ENCODE measurements around the gene IL6ST. TPM values are rescaled to one million over a fixed set of nuclear protein-coding genes. Genes with fewer than 3 reads are reported as not detected.
A peak's percentile ranks its signal among the peaks of the same experiment; 100 is the strongest.

IL6ST gene
- total RNA-seq, 2 donors from 2014 or later, result 52.7 to 55.4 TPM

DNA sequence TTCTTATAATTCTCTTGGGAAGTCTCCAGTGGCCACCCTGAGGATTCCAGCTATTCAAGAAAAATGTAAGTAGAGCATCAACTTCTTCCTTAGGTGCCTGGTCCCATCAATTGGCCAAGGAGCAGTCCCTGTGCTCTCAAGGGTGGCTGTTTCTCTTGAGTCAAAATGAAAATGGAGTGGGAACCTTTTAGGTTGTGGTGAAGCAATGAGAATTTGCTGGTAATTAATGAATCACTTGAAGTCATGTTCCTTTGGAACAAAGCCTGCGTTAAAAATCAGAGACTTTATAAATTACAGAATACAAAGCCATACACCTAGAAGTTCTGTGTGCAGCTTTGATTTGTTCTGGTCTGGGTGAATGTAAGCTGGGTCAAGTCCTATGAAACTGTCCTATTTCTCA, 94.7 kb downstream of the IL6ST start:
- ATAC-seq (no peak), DNase-seq (ENCODE audit: low spot score) (no peak)
- Mint-ChIP-seq H3K9me3 (no peaks in the 10 kb centered on the region), H3K27me3 (peaks cover 14 to 28% of the 10 kb centered on the region in 2 donors), H3K27ac (no peak overlapping the region), H3K4me1 (ENCODE audit: low read depth in 2 of 2) (peaks cover 33 to 35% of the 10 kb centered on the region in 2 donors), H3K4me3 (no peak overlapping the region), H3K36me3 (no peaks in the 10 kb centered on the region)

DNA sequence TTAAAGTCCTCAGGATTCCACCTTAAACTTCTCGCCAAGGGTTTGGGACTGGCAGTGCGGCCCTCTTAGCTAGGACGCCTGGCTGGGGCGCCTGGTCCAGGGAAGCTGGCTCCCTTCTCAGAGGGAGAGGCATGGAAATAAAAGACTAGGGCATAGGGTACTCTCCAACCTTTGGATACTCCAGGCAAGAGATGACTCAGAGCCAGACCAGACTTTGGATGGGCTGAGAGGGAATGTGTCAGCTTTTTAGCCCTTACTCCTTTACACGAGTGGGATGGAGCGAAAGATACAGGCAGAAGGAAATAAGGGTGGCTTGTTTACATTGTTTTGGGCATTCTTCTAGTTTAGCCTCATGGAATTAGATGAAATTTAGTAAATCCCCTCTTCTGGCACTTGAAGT, 95.4 kb downstream of the IL6ST start:
- no peak for DNase-seq (ENCODE audit: low spot score)
- peaks cover 14 to 28% of the 10 kb centered on the region in 2 donors for H3K27me3 Mint-ChIP-seq
- no peak overlapping the region for H3K27ac Mint-ChIP-seq
- H3K4me3 Mint-ChIP-seq, result no peak overlapping the region
- ATAC-seq, result no peak
- peaks cover 31 to 35% of the 10 kb centered on the region in 2 donors for H3K4me1 Mint-ChIP-seq (ENCODE audit: low read depth in 2 of 2)
- no peaks in the 10 kb centered on the region for H3K9me3 Mint-ChIP-seq
- H3K36me3 Mint-ChIP-seq, result no peaks in the 10 kb centered on the region

DNA sequence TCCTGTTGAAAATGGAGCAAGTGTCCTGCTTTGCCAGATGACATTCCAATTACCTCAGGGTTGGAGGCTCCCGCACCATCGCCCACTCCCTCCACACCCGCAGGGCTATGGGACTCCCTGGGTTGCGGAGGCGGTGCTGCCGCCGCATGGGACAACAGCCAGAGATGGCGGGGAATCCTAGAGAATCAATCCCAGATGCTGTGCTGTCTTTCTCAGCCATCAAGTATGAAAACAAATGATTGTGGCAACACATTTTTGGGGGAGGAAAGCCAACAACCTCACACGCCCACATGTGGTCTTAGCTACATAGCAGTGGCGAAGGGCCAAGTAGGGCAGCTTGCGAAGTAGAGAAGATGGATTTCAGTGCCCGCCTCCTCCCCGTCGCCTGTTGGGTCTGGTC, 96.9 kb downstream of the IL6ST start:
- no peaks in the 10 kb centered on the region for H3K36me3 Mint-ChIP-seq
- H3K27ac Mint-ChIP-seq, result no peak overlapping the region
- no peaks in the 10 kb centered on the region for H3K9me3 Mint-ChIP-seq
- peak; percentile 63 to 69 for ATAC-seq
- peaks cover 14 to 29% of the 10 kb centered on the region in 2 donors for H3K27me3 Mint-ChIP-seq
- peaks cover 19 to 23% of the 10 kb centered on the region in 2 donors for H3K4me1 Mint-ChIP-seq (ENCODE audit: low read depth in 2 of 2)
- peak overlapping the region; percentile 2 for H3K4me3 Mint-ChIP-seq
- no peak for DNase-seq (ENCODE audit: low spot score)

DNA sequence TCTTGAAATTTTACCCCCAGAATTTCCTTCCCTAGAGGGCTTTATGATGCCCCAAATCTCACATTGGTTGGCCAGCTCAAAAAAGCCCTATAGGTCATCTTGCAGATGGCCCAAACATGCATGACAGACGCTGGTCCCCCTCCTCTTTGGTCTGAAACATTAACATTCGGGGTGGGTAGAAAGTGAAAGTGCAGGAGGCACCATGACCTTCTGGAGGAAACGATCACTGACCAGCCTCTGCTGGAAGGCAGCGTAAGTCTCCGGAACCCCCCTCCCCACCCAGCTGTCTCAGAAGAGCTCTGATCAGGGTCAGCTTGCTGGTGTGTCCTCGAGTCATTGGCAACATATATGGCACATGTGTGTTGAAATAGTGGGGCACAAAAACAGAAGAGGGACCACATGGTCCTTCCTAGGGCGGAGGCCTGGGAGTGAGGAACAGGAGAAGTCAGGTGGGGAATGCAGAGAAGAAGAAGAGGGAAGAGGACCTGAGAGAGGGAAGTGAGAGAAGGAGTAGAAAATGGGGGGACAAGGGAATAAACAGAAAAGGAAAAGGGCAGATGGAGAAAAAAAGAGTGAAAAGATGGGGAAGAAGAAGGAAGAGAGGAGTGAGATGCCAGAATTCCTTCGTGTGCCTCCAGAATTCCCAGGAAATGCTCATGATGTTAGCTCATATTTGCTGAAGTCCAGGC, 97.4 kb downstream of the IL6ST start:
- ATAC-seq (no peak), DNase-seq (ENCODE audit: low spot score) (no peak)
- Mint-ChIP-seq H3K4me3 (peak overlapping the region; percentile 2), H3K27me3 (peaks cover 14 to 34% of the 10 kb centered on the region in 2 donors), H3K27ac (no peak overlapping the region), H3K9me3 (no peaks in the 10 kb centered on the region), H3K36me3 (no peaks in the 10 kb centered on the region), H3K4me1 (ENCODE audit: low read depth in 2 of 2) (peaks cover 14 to 18% of the 10 kb centered on the region in 2 donors)

DNA sequence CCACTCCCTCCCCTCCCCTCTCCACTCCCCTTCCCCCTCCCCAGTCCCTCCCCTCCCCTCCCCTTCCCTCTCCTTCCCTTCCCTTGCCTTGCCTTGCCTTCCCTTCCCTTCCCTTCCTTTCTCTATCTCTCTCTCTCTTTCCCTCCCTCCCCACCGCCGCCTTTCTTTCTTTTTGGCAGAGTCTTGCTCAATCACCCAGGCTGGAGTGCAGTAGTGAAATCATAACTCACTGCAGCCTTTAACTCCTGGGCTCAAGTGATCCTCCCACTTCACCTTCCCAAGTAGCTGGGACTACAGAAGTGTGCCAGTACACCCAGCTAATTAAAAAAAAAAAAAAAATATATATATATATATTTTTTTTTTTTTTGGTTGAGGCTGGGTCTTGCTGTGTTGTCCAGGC, 98.1 kb downstream of the IL6ST start:
- H3K9me3 Mint-ChIP-seq, result no peaks in the 10 kb centered on the region
- H3K4me1 Mint-ChIP-seq (ENCODE audit: low read depth in 2 of 2), result peaks cover 14 to 18% of the 10 kb centered on the region in 2 donors
- no peak overlapping the region for H3K27ac Mint-ChIP-seq
- no peak for ATAC-seq
- no peak overlapping the region for H3K4me3 Mint-ChIP-seq
- DNase-seq (ENCODE audit: low spot score), result no peak
- H3K27me3 Mint-ChIP-seq, result peaks cover 14 to 34% of the 10 kb centered on the region in 2 donors
- H3K36me3 Mint-ChIP-seq, result no peaks in the 10 kb centered on the region

DNA sequence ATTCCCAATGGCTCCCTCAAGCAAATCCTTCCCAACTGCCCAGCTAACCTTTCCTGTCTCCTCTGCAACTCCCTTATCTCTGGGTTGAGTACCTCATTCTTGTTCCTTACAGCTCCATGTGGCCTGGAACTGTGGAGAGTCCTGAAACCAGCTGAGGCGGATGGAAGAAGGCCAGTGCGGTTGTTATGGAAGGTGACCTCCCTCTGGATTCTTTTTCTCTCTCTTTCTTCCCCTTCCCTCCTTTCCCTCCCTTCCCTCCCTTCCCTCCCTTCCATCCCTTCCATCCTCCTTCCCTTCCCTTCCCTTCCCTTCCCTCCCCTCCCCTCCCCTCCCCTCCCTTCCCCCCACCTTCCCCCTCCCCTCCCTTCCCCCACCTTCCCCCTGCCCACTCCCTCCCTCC, 98.5 kb downstream of the IL6ST start:
- Mint-ChIP-seq H3K36me3 (no peaks in the 10 kb centered on the region), H3K27ac (no peak overlapping the region), H3K9me3 (no peaks in the 10 kb centered on the region), H3K4me3 (no peak overlapping the region), H3K27me3 (peaks cover 17 to 33% of the 10 kb centered on the region in 2 donors), H3K4me1 (ENCODE audit: low read depth in 2 of 2) (peaks cover 14 to 18% of the 10 kb centered on the region in 2 donors)
- ATAC-seq, result no peak
- no peak for DNase-seq (ENCODE audit: low spot score)

DNA sequence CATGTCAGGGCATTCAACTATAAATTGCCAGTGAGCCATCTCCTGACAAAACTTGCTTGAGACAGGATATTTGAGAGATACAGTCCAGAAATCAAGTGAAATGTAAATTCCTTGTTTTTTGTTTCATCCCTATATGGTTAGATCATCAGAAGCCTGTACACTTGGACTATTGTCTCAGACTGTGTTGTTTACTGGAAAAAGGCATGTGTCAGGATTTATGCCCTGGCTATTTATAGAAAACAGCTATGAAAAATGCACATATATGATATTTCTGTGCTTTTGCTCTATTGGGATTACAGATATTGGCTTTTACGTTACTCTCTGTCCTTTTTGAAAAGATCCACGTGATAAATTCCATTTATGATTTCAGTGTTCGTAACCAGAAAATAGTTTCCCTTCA, 99.4 kb downstream of the IL6ST start:
- Mint-ChIP-seq H3K4me1 (ENCODE audit: low read depth in 2 of 2) (peaks cover 12 to 14% of the 10 kb centered on the region in 2 donors), H3K4me3 (no peak overlapping the region), H3K27ac (no peak overlapping the region), H3K9me3 (no peaks in the 10 kb centered on the region), H3K36me3 (no peaks in the 10 kb centered on the region), H3K27me3 (peaks cover 13 to 24% of the 10 kb centered on the region in 2 donors)
- DNase-seq (ENCODE audit: low spot score) (no peak), ATAC-seq (no peak)

DNA sequence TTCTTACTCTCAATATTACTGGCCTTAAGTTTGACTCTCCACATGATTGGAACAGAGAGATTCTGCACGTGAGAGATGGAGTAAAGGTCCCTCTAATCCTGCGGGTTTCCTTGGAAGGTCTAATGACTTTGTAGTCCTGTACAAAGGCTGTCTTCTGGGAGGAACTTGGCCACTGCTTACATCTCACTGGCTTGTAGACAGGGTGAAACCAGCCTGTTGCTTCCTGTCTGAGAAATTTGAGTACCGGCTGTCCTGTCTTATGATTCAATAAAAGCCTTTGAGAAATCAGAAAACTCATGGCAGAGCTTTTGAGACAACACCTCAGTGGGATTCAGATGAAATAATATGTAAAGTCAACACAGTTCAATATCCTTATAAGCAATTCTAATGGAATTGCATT, 100.6 kb downstream of the IL6ST start:
- DNase-seq (ENCODE audit: low spot score), result no peak
- H3K27me3 Mint-ChIP-seq, result peaks cover 10 to 21% of the 10 kb centered on the region in 2 donors
- no peaks in the 10 kb centered on the region for H3K36me3 Mint-ChIP-seq
- no peaks in the 10 kb centered on the region for H3K9me3 Mint-ChIP-seq
- H3K27ac Mint-ChIP-seq, result no peak overlapping the region
- no peak overlapping the region for H3K4me3 Mint-ChIP-seq
- H3K4me1 Mint-ChIP-seq (ENCODE audit: low read depth in 2 of 2), result peaks cover 8 to 12% of the 10 kb centered on the region in 2 donors
- peak in 1 of 2 donors; percentile 43 for ATAC-seq

DNA sequence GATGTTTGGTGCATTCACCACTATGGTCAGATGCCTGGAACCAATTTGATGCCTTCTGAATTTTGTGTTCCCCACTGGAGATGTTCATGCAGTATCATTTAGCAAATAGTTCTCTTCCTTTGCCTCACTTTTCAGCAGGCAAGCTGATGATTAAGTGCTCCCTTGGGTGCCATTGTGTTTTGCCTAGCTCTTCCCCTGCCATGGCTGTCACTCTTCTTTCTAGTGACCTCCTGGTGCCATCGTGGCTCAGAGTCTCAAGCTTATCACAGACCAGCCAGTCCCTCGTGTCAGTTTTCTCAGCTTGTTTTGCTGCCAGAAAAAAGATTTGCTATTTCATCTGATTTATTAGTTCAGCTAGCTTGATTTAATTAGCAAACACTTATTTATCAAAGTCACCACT, 102.3 kb downstream of the IL6ST start:
- Mint-ChIP-seq H3K4me1 (ENCODE audit: low read depth in 2 of 2) (peaks cover 2 to 6% of the 10 kb centered on the region in 2 donors), H3K27ac (no peak overlapping the region), H3K36me3 (no peaks in the 10 kb centered on the region), H3K27me3 (peaks cover 5 to 17% of the 10 kb centered on the region in 2 donors), H3K4me3 (no peak overlapping the region), H3K9me3 (no peaks in the 10 kb centered on the region)
- ATAC-seq (no peak), DNase-seq (ENCODE audit: low spot score) (no peak)

DNA sequence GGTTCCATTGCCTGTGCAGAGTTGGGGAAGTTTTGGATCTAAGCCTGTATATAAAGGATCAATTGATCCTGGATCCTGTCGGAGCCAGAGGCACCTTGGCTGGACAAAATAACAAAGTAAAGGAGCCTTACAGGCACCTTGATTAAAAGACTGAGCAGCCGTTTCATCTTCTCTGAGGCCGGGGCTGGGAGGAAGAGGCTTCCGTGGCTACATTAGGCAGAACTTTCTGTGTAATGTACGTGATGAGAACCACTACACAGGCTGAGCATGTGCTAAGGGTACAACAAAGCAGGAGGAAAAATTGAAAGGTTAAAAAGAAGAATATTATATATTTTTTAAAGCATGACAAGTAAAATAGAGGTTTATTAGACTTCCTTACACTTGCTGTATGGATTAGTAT, 106.6 kb downstream of the IL6ST start:
- ATAC-seq, result no peak
- no peaks in the 10 kb centered on the region for H3K36me3 Mint-ChIP-seq
- H3K4me3 Mint-ChIP-seq, result no peak overlapping the region
- H3K4me1 Mint-ChIP-seq (ENCODE audit: low read depth in 2 of 2), result no peaks in the 10 kb centered on the region
- no peaks in the 10 kb centered on the region for H3K9me3 Mint-ChIP-seq
- H3K27ac Mint-ChIP-seq, result no peak overlapping the region
- H3K27me3 Mint-ChIP-seq, result peaks cover 12 to 29% of the 10 kb centered on the region in 2 donors
- no peak for DNase-seq (ENCODE audit: low spot score)

DNA sequence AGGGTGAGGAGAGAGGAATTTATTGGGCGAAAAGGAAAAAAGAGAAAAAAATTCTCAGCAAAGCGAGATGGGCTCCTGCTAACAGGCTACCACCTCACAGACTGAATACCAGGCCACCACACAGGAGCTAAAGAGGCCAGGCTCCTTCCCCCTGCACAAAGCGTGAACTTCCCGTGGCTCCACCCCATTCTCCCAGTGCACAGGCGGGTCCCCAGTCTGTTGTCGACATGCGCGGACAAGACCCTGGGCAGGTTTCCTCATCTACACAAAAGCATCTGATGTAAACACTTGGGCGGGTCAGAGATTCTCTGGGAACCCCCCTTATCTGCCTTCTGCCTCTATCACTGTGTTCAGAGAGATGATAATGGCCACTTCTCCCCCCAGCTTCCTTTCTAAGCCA, 109.4 kb downstream of the IL6ST start:
- no peaks in the 10 kb centered on the region for H3K4me1 Mint-ChIP-seq (ENCODE audit: low read depth in 2 of 2)
- H3K9me3 Mint-ChIP-seq, result no peaks in the 10 kb centered on the region
- H3K27ac Mint-ChIP-seq, result no peak overlapping the region
- DNase-seq (ENCODE audit: low spot score) (no peak), ATAC-seq (no peak)
- no peaks in the 10 kb centered on the region for H3K36me3 Mint-ChIP-seq
- H3K4me3 Mint-ChIP-seq, result no peak overlapping the region
- H3K27me3 Mint-ChIP-seq, result peaks cover 8 to 22% of the 10 kb centered on the region in 2 donors

Other genes with a start within 250 kb of the IL6ST start
- gene IL31RA, start 143.6 kb downstream of the IL6ST start, total RNA-seq, result 1 to 10 TPM; 2.3 to 3.0 TPM
- under 1 TPM in 1 of 2 donors, not detected in 1; 0.28 TPM for gene ANKRD55, start 238.4 kb upstream of the IL6ST start, total RNA-seq

Data from natural killer cell treated with Interleukin-12 subunit alpha and Interleukin-12 subunit beta and Interleukin-15 and Interleukin-18, amount 100 ng/mL, for 72 hours (primary cell).